Vagina (tissue), 2 donors: ENCODE data around the gene DCTN5. TPM values are rescaled to one million over a fixed set of nuclear protein-coding genes. Genes with fewer than 3 reads are reported as not detected.

Experiments used
- DNase-seq, 2 donors: peaks; one replicate each; pipeline ENCODE4 v3.0.0-alpha.2; 2017; ENCODE audit errors: extremely low spot score in 2 of 2
- H3K27ac ChIP-seq: fragments of 200-600 bp; sonication (generic); one replicate; pipeline ENCODE4 v1.5.1; 2019
- H3K27me3 ChIP-seq: fragments of 200-600 bp; sonication (generic); one replicate; pipeline ENCODE4 v1.5.1; 2019
- H3K36me3 ChIP-seq, 2 donors: fragments of 200-600 bp; sonication (generic); one replicate each; pipeline ENCODE4 v1.5.1; 2017 to 2019
- H3K4me1 ChIP-seq: fragments of 200-600 bp; sonication (generic); one replicate; pipeline ENCODE4 v1.5.1; 2019
- H3K4me3 ChIP-seq, 2 donors: fragments of 200-600 bp; sonication (generic); 1 replicate in 1 of 2; 2 replicates in 1 of 2; pipeline ENCODE4 v1.5.1; 2016 to 2019
- H3K9me3 ChIP-seq: fragments of 200-600 bp; sonication (generic); one replicate; pipeline ENCODE4 v1.5.1; 2019
- POLR2A ChIP-seq, 2 donors: fragments of 450-650 bp; IDR thresholded peaks; one replicate each; pipeline ENCODE4 v1.6.1; 2017; ENCODE audit warnings: antibody characterized with exemption in 2 of 2, mild to moderate bottlenecking in 2 of 2, moderate library complexity in 2 of 2
- POLR2AphosphoS5 ChIP-seq, 2 donors: sonication (generic); formaldehyde crosslinking; IDR thresholded peaks; one replicate each; pipeline ENCODE4 v1.9.0; 2017; ENCODE audit warnings: antibody characterized with exemption in 2 of 2, mild to moderate bottlenecking in 2 of 2, low read depth in 1 of 2; ENCODE audit not compliant: insufficient read depth in 1 of 2
- intact Hi-C: fragments of 100-400 bp; cut with DNase I; formaldehyde crosslinking; loops from one replicate; pipeline ENCODE4 v1.15.1; 2023
- total RNA-seq: library from RNA; depleted of rRNA; stranded (reverse); fragments of >200 nt; gene quantifications from one replicate; pipeline ENCODE4 v1.2.3, GENCODE V29; 2016
- TF ChIP-seq, protein P1 (sequence below), 3 experiments: fragments of 450-650 bp in 2 of 3; fragments of 200-600 bp in 1 of 3; sonication (generic) in 1 of 3; IDR thresholded peaks; one replicate each; pipeline ENCODE4 v1.5.1; 2017 to 2019; ENCODE audit warnings: antibody characterized with exemption in 3 of 3, mild to moderate bottlenecking in 2 of 3, moderate library complexity in 2 of 3

DCTN5 gene
- total RNA-seq, 1 donor from 2014 or later: 23.6 TPM

DNA sequence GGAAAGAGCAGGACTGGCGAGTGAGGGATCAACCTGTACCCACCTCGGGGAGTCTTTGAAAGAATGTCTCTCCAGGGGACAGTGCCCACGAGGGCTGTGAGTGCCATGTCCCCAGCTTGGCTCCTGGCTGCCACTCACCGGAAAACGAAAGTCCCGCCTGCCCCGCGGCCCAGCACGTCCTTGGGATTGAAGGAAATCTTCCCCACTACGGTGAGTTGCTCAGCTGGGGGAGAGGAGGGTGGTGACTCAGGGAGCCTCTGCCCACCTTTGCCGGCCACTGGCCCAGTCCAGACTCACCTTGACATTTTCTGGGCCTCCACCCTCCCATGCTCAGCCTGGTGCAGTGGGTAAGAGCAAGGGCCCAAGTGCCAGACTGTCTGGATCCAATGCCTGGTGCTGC is 54.5 kb downstream of the DCTN5 start:
- TF ChIP-seq, protein P1, sequence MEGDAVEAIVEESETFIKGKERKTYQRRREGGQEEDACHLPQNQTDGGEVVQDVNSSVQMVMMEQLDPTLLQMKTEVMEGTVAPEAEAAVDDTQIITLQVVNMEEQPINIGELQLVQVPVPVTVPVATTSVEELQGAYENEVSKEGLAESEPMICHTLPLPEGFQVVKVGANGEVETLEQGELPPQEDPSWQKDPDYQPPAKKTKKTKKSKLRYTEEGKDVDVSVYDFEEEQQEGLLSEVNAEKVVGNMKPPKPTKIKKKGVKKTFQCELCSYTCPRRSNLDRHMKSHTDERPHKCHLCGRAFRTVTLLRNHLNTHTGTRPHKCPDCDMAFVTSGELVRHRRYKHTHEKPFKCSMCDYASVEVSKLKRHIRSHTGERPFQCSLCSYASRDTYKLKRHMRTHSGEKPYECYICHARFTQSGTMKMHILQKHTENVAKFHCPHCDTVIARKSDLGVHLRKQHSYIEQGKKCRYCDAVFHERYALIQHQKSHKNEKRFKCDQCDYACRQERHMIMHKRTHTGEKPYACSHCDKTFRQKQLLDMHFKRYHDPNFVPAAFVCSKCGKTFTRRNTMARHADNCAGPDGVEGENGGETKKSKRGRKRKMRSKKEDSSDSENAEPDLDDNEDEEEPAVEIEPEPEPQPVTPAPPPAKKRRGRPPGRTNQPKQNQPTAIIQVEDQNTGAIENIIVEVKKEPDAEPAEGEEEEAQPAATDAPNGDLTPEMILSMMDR (IDR thresholded peaks at IDR 0.05): no peak
- TF ChIP-seq POLR2AphosphoS5 (IDR thresholded peaks at IDR 0.05; ENCODE audit: insufficient read depth in 1 of 2, low read depth in 1 of 2) (no peak), POLR2A (IDR thresholded peaks at IDR 0.05) (no peak)
- Histone ChIP-seq H3K27me3 (no peaks in the 10 kb centered on the region), H3K4me3 (no peak overlapping the region), H3K4me1 (peaks cover 5% of the 10 kb centered on the region), H3K36me3 (peaks cover 0 to 7% of the 10 kb centered on the region in 2 donors), H3K9me3 (no peaks in the 10 kb centered on the region), H3K27ac (no peak overlapping the region)
- intact Hi-C loops: no loop called here
- no peak for DNase-seq

DNA sequence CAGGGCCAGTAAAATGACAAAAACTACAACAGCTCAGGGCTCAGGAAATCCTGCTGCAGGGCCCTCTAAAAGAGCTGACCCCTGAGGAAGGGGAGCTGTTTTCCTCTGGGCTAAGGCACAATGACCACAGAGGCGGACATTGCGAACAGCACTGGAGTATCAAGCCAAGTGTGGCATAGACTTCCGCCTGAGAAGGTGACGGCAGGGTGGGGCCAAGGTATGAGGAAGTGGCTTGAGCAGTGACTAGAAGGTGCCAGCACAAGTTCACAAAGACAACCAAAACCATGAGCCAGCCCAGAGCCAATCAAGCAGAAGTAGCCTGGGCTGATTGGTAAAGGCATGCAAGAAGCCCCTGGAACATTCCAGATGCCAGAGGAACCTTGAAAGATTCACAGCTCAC is 57.8 kb downstream of the DCTN5 start:
- Histone ChIP-seq H3K36me3 (no peaks in the 10 kb centered on the region), H3K27me3 (no peaks in the 10 kb centered on the region), H3K4me1 (peaks cover 5% of the 10 kb centered on the region), H3K27ac (no peak overlapping the region), H3K9me3 (no peaks in the 10 kb centered on the region), H3K4me3 (no peak overlapping the region)
- DNase-seq: no peak
- TF ChIP-seq POLR2AphosphoS5 (IDR thresholded peaks at IDR 0.05; ENCODE audit: insufficient read depth in 1 of 2, low read depth in 1 of 2): no peak
- intact Hi-C loops: no loop called here

DNA sequence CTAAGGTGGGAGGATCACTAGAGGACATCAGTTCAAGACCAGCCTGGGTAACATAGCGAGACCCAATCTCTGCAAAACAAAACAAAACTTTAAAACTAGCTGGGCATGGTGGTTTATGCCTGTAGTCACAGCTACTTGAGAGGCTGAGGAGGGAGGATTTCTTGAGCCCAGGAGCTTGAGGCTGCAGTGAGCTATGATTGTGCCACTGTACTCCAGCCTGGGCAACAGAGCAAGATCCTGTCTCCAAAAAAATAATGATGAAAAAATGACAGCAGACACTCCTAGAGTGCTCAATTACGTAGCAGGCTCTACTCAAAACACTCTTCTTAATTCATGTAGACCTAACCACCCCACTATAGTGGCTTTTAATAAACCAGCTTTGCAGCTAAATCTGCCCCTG is 58.8 kb downstream of the DCTN5 start:
- H3K27ac ChIP-seq: no peak overlapping the region

DNA sequence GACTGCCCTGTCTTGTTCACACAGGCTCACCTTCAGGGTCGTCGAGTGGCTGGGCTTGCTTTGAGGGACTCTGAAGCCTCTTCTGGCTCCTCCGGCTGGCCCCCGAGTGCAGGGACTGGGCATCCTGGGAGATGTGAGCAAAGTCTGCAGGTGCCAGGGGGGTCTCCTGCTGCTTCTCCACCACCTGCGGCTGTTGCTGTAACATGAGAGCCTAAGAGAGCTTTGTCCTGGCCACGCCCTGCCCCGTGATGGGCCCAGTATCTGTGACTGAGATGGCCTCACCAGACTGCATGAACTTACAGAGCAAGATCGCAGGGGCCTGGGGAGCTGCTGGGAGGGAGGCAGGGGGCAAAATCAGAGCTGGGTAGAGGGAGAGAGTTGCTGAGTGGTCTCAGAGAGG is 59.2 kb downstream of the DCTN5 start:
- no peak overlapping the region for H3K4me3 ChIP-seq
- no peak for DNase-seq
- no peaks in the 10 kb centered on the region for H3K27me3 ChIP-seq
- H3K27ac ChIP-seq: no peak overlapping the region
- no peaks in the 10 kb centered on the region for H3K36me3 ChIP-seq
- TF ChIP-seq POLR2AphosphoS5 (IDR thresholded peaks at IDR 0.05; ENCODE audit: insufficient read depth in 1 of 2, low read depth in 1 of 2) (no peak), POLR2A (IDR thresholded peaks at IDR 0.05) (no peak)
- TF ChIP-seq, protein P1 (IDR thresholded peaks at IDR 0.05): no peak
- no peaks in the 10 kb centered on the region for H3K4me1 ChIP-seq
- no peaks in the 10 kb centered on the region for H3K9me3 ChIP-seq
- intact Hi-C loops: no loop called here

More for the DNA sequence above, 58.8 kb downstream of the DCTN5 start:
- no peak for DNase-seq
- no peak overlapping the region for H3K4me3 ChIP-seq
- peaks cover 1% of the 10 kb centered on the region for H3K4me1 ChIP-seq
- H3K27me3 ChIP-seq: no peaks in the 10 kb centered on the region
- TF ChIP-seq POLR2A (IDR thresholded peaks at IDR 0.05) (no peak), POLR2AphosphoS5 (IDR thresholded peaks at IDR 0.05; ENCODE audit: insufficient read depth in 1 of 2, low read depth in 1 of 2) (no peak)
- TF ChIP-seq, protein P1 (IDR thresholded peaks at IDR 0.05): no peak
- no peaks in the 10 kb centered on the region for H3K36me3 ChIP-seq
- no peaks in the 10 kb centered on the region for H3K9me3 ChIP-seq
- intact Hi-C loops: no loop called here

DNA sequence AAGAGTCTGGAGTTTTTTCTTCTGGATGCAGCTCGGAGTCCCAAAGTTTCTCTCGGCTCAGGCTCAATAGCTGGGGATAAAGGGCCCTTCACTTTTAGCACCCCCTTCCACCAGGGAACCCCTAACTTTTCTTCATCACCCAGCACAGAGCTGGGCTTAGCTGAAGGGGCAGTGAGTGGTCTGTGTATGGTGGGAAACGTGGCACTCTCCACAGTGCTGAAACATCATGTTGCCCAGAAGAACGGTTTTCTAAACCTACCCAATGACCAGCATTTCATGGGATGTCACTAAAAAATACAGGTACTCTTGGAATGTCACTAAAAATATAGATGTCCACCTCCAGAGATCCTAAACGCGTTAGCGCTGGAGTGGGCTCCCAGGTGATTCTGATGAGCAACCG is 59.8 kb downstream of the DCTN5 start:
- intact Hi-C loops: no loop called here
- Histone ChIP-seq H3K4me3 (no peak overlapping the region), H3K27me3 (no peaks in the 10 kb centered on the region), H3K27ac (no peak overlapping the region), H3K36me3 (no peaks in the 10 kb centered on the region), H3K9me3 (no peaks in the 10 kb centered on the region), H3K4me1 (no peaks in the 10 kb centered on the region)
- TF ChIP-seq, protein P1 (IDR thresholded peaks at IDR 0.05): no peak
- TF ChIP-seq POLR2A (IDR thresholded peaks at IDR 0.05) (no peak), POLR2AphosphoS5 (IDR thresholded peaks at IDR 0.05; ENCODE audit: insufficient read depth in 1 of 2, low read depth in 1 of 2) (no peak)
- no peak for DNase-seq
